HFFc6 (cell line): ENCODE data around the gene LDLRAD4. TPM values are rescaled to one million over a fixed set of nuclear protein-coding genes. Genes with fewer than 3 reads are reported as not detected.

Experiments used
- DNase-seq: peaks from one replicate; pipeline ENCODE4 v3.0.0-alpha.2; 2018
- H3K27ac Mint-ChIP-seq: 2 replicates; pipeline ENCODE4 v1.8.0; 2020; ENCODE audit warnings: mild to moderate bottlenecking, mixed read lengths
- H3K27me3 Mint-ChIP-seq: 2 replicates; pipeline ENCODE4 v1.8.0; 2021; ENCODE audit warnings: mild to moderate bottlenecking, moderate library complexity, mixed read lengths; ENCODE audit not compliant: insufficient read depth
- H3K36me3 Mint-ChIP-seq: 2 replicates; pipeline ENCODE4 v1.8.0; 2021; ENCODE audit warnings: low read depth, mixed read lengths
- H3K4me1 Mint-ChIP-seq: 2 replicates; pipeline ENCODE4 v1.8.0; 2020; ENCODE audit warnings: low read depth, mixed read lengths
- H3K4me3 Mint-ChIP-seq: 2 replicates; pipeline ENCODE4 v1.8.0; 2020; ENCODE audit warnings: mild to moderate bottlenecking, moderate library complexity, mixed read lengths
- H3K9me3 Mint-ChIP-seq: 2 replicates; pipeline ENCODE4 v1.8.0; 2020; ENCODE audit warnings: mild to moderate bottlenecking, mixed read lengths
- CTCF ChIP-seq: fragments of 200-600 bp; sonication (generic); IDR thresholded peaks from 2 replicates; pipeline ENCODE4 v1.5.0; 2021; ENCODE audit warnings: antibody characterized with exemption, mild to moderate bottlenecking
- total RNA-seq, 6 experiments: library from RNA; stranded (reverse); fragmentation: NEBNext Ultra II Directional; extraction: Animal tissue kit (Norgen Biotek cat#: 25700); gene quantifications; 2 replicates in 1 of 6; 3 replicates in 5 of 6; pipeline ENCODE4 v1.2.3, GENCODE V29; 2021

LDLRAD4 gene
- total RNA-seq, 6 experiments from 2014 or later: not detected

GRCh38 chr18:13356032-13356431 lies 137.5 kb downstream of the LDLRAD4 start:
- H3K36me3 Mint-ChIP-seq: no peaks in the 10 kb centered on the region
- H3K9me3 Mint-ChIP-seq: peaks cover 16% of the 10 kb centered on the region; the same call in 1 of the 2 replicates
- H3K4me3 Mint-ChIP-seq: no peak overlapping the region
- H3K4me1 Mint-ChIP-seq: no peaks in the 10 kb centered on the region
- no peak overlapping the region for H3K27ac Mint-ChIP-seq
- TF ChIP-seq CTCF: no peak
- no peaks in the 10 kb centered on the region; the same call in 1 of the 2 replicates for H3K27me3 Mint-ChIP-seq
- DNase-seq: no peak

- no peak for TF ChIP-seq CTCF
- H3K9me3 Mint-ChIP-seq: peaks cover 20% of the 10 kb centered on the region; the same call in 1 of the 2 replicates
- H3K4me3 Mint-ChIP-seq: no peak overlapping the region
- no peaks in the 10 kb centered on the region for H3K36me3 Mint-ChIP-seq
- no peaks in the 10 kb centered on the region; the same call in 1 of the 2 replicates for H3K27me3 Mint-ChIP-seq
- no peak for DNase-seq
- H3K27ac Mint-ChIP-seq: no peak overlapping the region
- no peaks in the 10 kb centered on the region for H3K4me1 Mint-ChIP-seq
Observed at GRCh38 chr18:13357289-13357688, 138.7 kb downstream of the LDLRAD4 start.

GRCh38 chr18:13359210-13359609 lies 140.7 kb downstream of the LDLRAD4 start:
- H3K4me1 Mint-ChIP-seq: no peaks in the 10 kb centered on the region

GRCh38 chr18:13361431-13361830 lies 142.9 kb downstream of the LDLRAD4 start:
- Mint-ChIP-seq H3K36me3 (no peaks in the 10 kb centered on the region), H3K27me3 (peaks cover 2% of the 10 kb centered on the region; the same call in 1 of the 2 replicates), H3K4me3 (no peak overlapping the region), H3K27ac (no peak overlapping the region), H3K4me1 (no peaks in the 10 kb centered on the region), H3K9me3 (peaks cover 13% of the 10 kb centered on the region; the same call in 1 of the 2 replicates)
- TF ChIP-seq CTCF: no peak
- no peak for DNase-seq

More at GRCh38 chr18:13359210-13359609, 140.7 kb downstream of the LDLRAD4 start:
- Mint-ChIP-seq H3K27me3 (no peaks in the 10 kb centered on the region; the same call in 1 of the 2 replicates), H3K9me3 (peaks cover 20% of the 10 kb centered on the region; the same call in 1 of the 2 replicates), H3K27ac (no peak overlapping the region), H3K36me3 (no peaks in the 10 kb centered on the region), H3K4me3 (no peak overlapping the region)
- DNase-seq: no peak
- TF ChIP-seq CTCF: no peak

- Mint-ChIP-seq H3K36me3 (no peaks in the 10 kb centered on the region), H3K4me3 (no peak overlapping the region), H3K9me3 (peaks cover 13% of the 10 kb centered on the region; the same call in 1 of the 2 replicates), H3K27me3 (peaks cover 2% of the 10 kb centered on the region), H3K4me1 (no peaks in the 10 kb centered on the region), H3K27ac (no peak overlapping the region)
- no peak for TF ChIP-seq CTCF
- no peak for DNase-seq
Observed at GRCh38 chr18:13362051-13362450, 143.5 kb downstream of the LDLRAD4 start.
